ENCODE results near the gene MINDY4. TPM values are rescaled to one million over a fixed set of nuclear protein-coding genes. Genes with fewer than 3 reads are reported as not detected.

Gene MINDY4
- total and polyA plus RNA-seq, 9 donors, result 6.9 to 30.3 (median 18.2) TPM

DNA sequence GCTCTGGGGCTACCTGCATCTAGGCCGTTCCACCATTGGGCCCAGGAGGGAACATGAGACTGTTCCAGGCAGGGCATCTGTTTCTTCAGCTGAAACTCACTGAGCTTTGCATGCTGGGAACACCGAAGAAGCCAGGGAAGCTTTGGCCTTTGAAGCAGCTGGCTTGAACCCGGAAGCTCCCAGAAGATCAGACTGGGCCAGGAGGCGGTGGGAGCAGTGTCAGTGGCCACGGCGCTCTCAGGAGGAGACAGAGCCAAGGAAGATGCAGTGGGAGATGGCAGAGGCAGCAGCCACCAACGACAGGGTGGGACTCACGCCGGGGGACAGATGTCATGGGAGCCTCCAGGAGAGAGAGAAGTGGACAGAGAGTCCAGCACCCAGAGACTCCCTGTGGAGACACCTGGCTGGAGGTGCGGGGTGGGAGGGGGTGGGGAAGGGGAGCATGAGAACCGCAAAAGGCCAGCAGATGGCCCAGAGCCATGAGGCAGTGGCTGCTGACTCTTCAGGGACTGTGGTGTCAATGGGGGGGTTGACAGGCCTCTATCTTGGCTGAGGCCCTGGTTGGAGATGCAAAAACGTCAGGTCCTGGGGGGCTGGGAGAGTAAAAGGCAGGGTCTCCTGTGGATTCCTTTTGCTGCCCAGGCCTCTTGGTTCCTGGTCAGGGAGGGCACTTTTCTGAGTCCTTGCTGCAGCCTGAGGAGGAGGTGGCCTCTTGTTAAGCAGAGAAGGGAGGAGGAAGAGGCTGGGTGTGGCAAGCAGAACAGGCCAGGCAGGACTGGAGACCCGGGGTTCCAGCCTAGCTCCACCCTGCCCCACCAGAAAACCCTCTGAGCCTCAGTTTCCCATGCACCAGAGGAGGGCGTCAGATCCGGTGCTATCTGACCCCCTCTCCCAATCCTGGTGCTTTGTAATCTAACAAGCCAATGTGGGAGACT, 134.1 kb downstream of the MINDY4 start:
- no peak for DNase-seq
- TF ChIP-seq POLR2A (IDR thresholded peaks at IDR 0.05) (no peak), EP300 (IDR thresholded peaks at IDR 0.05) (no peak), CTCF (IDR thresholded peaks at IDR 0.05) (no peak)
- intact Hi-C loops (cut with DNase I), result no loop called here
- Histone ChIP-seq H3K27me3 (no peaks in the 10 kb centered on the region), H3K9me3 (no peaks in the 10 kb centered on the region), H3K27ac (no peak overlapping the region), H3K4me1 (ENCODE audit: insufficient read depth) (peaks cover 2% of the 10 kb centered on the region), H3K36me3 (no peaks in the 10 kb centered on the region), H3K4me3 (no peak overlapping the region)
- WGBS, 3 donors, result 84 to 90% (median 88%) methylated on average over 15 of the region's 15 CpGs

DNA sequence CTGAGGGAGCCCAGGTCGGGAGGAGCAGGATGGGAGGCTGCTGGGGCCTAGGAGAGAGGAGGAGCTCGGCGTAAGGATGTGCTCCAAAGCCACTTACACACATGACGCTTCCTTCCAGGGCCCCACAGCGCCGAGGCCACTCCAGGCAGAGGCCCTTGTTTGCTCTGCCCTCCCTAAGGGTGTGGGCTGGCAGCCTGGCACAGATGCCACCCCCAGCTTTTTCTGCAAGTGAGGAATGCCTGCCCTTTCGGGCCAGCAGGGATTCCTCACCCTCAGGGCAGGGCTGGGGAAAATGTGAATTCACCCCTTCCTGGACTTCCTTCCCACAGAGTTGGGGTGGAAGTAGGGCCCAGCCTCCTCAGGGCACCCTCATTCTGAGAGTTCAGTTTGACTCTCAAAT, 134.8 kb downstream of the MINDY4 start:
- H3K4me3 ChIP-seq, result no peak overlapping the region
- H3K27me3 ChIP-seq, result no peaks in the 10 kb centered on the region
- TF ChIP-seq CTCF (IDR thresholded peaks at IDR 0.05) (no peak), POLR2A (IDR thresholded peaks at IDR 0.05) (no peak), EP300 (IDR thresholded peaks at IDR 0.05) (no peak)
- H3K9me3 ChIP-seq, result no peaks in the 10 kb centered on the region
- no peaks in the 10 kb centered on the region for H3K36me3 ChIP-seq
- 74 to 92% (median 83%) methylated on average over 7 of the region's 7 CpGs for WGBS, 3 donors
- H3K4me1 ChIP-seq (ENCODE audit: insufficient read depth), result peaks cover 4% of the 10 kb centered on the region
- no peak for DNase-seq
- H3K27ac ChIP-seq, result no peak overlapping the region
- intact Hi-C loops (cut with DNase I), result no loop called here

DNA sequence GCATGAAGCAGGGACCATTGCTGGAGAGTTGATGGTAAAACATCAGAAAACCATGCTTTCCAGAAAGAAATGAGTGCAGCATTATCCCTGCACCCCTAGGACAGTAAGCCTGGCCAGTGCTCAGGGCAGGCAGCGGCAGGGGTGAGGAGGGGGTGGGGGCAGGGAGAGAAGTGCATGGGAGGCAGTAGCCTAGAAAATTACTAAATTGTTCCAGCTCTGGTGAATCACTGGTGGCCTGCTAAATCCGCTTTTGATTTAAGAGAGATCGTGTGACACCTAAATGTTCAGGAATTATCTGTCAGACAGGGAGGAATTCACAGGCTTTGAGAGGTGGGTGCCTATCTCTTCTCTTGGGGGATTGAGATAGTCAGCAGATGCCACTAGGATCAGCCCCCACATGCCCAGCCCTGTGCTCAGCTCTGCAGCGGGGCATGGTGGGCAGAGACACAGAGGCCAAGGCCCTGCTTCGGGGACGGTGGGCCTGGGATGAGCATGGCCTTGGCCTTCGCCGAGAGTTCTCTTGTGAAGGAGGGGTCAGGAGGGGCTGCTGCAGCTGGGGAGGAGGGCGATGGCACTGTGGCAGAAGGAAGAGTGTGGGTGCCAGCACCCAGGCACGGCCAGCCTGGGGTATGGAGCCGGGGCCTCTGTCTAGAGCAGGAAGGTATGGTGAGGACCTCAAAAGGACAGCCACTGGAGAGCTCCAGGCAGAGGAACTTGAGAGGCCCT, 135.5 kb downstream of the MINDY4 start:
- intact Hi-C loops (cut with DNase I), result no loop called here
- Histone ChIP-seq H3K36me3 (no peaks in the 10 kb centered on the region), H3K27me3 (no peaks in the 10 kb centered on the region), H3K4me1 (ENCODE audit: insufficient read depth) (peaks cover 4% of the 10 kb centered on the region), H3K4me3 (no peak overlapping the region), H3K9me3 (no peaks in the 10 kb centered on the region), H3K27ac (no peak overlapping the region)
- TF ChIP-seq POLR2A (IDR thresholded peaks at IDR 0.05) (no peak), CTCF (IDR thresholded peaks at IDR 0.05) (no peak), EP300 (IDR thresholded peaks at IDR 0.05) (no peak)
- 71 to 80% (median 76%) methylated on average over 11 of the region's 11 CpGs for WGBS, 3 donors
- no peak for DNase-seq

GRCh38 chr7:30907527-30908267, 136.5 kb downstream of the MINDY4 start:
- DNase-seq, result no peak
- Histone ChIP-seq H3K27ac (no peak overlapping the region), H3K4me1 (ENCODE audit: insufficient read depth) (peaks cover 4% of the 10 kb centered on the region), H3K4me3 (no peak overlapping the region), H3K36me3 (no peaks in the 10 kb centered on the region), H3K9me3 (no peaks in the 10 kb centered on the region), H3K27me3 (no peaks in the 10 kb centered on the region)
- no peak for TF ChIP-seq CTCF (IDR thresholded peaks at IDR 0.05)
- TF ChIP-seq EP300 (IDR thresholded peaks at IDR 0.05), result no peak
- no peak for TF ChIP-seq POLR2A (IDR thresholded peaks at IDR 0.05)
- intact Hi-C loops (cut with DNase I), result no loop called here
- 61 to 83% (median 77%) methylated on average over 7 to 14 of the region's 14 CpGs for WGBS, 3 donors
